Stomach (tissue), 4 donors: ENCODE data around the gene ERC2.

Source experiments
- CTCF ChIP-seq, 7 experiments: fragments of 450-650 bp in 4 of 7; fragments of 200-600 bp in 3 of 7; sonication (generic) in 3 of 7; IDR thresholded peaks; one replicate each; pipeline ENCODE4 v1.5.1; 2016 to 2019; ENCODE audit warnings: antibody characterized with exemption in 7 of 7, control low read depth in 2 of 7, mild to moderate bottlenecking in 1 of 7
- EP300 ChIP-seq: sonication (generic); formaldehyde crosslinking; IDR thresholded peaks from one replicate; pipeline ENCODE4 v1.6.1; 2017; ENCODE audit warnings: antibody characterized with exemption
- POLR2A ChIP-seq, 4 donors: fragments of 450-650 bp; IDR thresholded peaks; one replicate each; pipeline ENCODE4 v1.6.1; 2016; ENCODE audit warnings: antibody characterized with exemption in 4 of 4, control low read depth in 2 of 4, mild to moderate bottlenecking in 1 of 4, moderate library complexity in 1 of 4
- POLR2AphosphoS5 ChIP-seq, 3 donors: sonication (generic); formaldehyde crosslinking; IDR thresholded peaks; one replicate each; pipeline ENCODE4 v1.6.1; 2016; ENCODE audit warnings: antibody characterized with exemption in 3 of 3

- no peak for TF ChIP-seq POLR2A (IDR thresholded peaks at IDR 0.05)
- no peak for TF ChIP-seq CTCF (IDR thresholded peaks at IDR 0.05)
- TF ChIP-seq POLR2AphosphoS5 (IDR thresholded peaks at IDR 0.05) = no peak
- TF ChIP-seq EP300 = no peak
These were observed 967.5 kb downstream of the ERC2 start for GRCh38 chr3:55500555-55501330.
